ENCODE results near the gene LRP2. TPM values are rescaled to one million over a fixed set of nuclear protein-coding genes. Genes with fewer than 3 reads are reported as not detected.
"Not testable (repeated sequence)": the region's sequence is repeated elsewhere in the genome, so short reads cannot be mapped to it uniquely, and the experiment has no call there.

LRP2 gene
- total and polyA plus RNA-seq, 7 donors, result 0.02 TPM; not detected in 6

DNA sequence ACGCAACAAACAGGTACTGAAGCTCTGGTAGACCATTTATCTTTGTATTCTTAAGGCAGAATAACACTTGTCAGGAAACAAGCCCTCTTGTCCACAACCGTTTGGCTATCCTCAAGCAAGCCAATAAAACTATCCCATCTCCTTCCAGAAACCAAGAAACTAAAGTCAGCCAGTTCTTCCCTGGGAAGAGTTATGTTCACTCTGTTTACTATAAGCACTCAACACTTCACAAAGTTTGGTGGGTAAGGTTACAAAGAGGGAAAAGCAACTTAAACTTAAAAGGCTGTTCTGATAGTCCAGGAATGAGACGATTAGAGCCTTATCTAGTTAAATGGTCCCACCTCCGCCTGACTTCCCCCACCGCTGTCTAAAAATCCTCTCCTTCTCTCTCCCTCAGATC, 25.6 kb downstream of the LRP2 start:
- Histone ChIP-seq H3K27ac (no peak overlapping the region), H3K27me3 (ENCODE audit: insufficient read depth in 3 of 3, low read length in 2 of 3) (peaks cover 0 to 7% (median 2%) of the 10 kb centered on the region in 3 donors), H3K36me3 (ENCODE audit: insufficient read depth in 1 of 2, low read depth in 1 of 2) (no peaks in the 10 kb centered on the region), H3K9me3 (no peaks in the 10 kb centered on the region), H3K4me1 (no peaks in the 10 kb centered on the region), H3K4me3 (no peak overlapping the region)
- 47 to 48% (median 48%) methylated on average over 5 of the region's 5 CpGs for WGBS, 3 donors
- ATAC-seq (no peak), DNase-seq (no peak)
- TF ChIP-seq CTCF (IDR thresholded peaks at IDR 0.05), result no peak
- intact Hi-C loops (cut with DNase I), result no loop called here

- DNase-seq, result no peak
- Histone ChIP-seq H3K9me3 (no peaks in the 10 kb centered on the region), H3K4me3 (no peak overlapping the region), H3K36me3 (ENCODE audit: insufficient read depth in 1 of 2, low read depth in 1 of 2) (no peaks in the 10 kb centered on the region), H3K4me1 (no peaks in the 10 kb centered on the region), H3K27me3 (ENCODE audit: insufficient read depth in 3 of 3, low read length in 2 of 3) (peaks cover 0 to 3% (median 0%) of the 10 kb centered on the region in 3 donors), H3K27ac (no peak overlapping the region)
- 57 to 62% (median 58%) methylated on average over 6 of the region's 6 CpGs for WGBS, 3 donors
- intact Hi-C loops (cut with DNase I), result no loop called here
- TF ChIP-seq CTCF (IDR thresholded peaks at IDR 0.05), result no peak
- no peak for ATAC-seq
These were observed 31.7 kb downstream of the LRP2 start for GRCh38 chr2:169330555-169331198.

GRCh38 chr2:169329688-169330554, 32.4 kb downstream of the LRP2 start:
- H3K27ac ChIP-seq, result no peak overlapping the region
- 69 to 77% (median 73%) methylated on average over 8 of the region's 8 CpGs for WGBS, 3 donors
- no peak overlapping the region for H3K4me3 ChIP-seq
- no peaks in the 10 kb centered on the region for H3K4me1 ChIP-seq
- peaks cover 0 to 3% (median 0%) of the 10 kb centered on the region in 3 donors for H3K27me3 ChIP-seq (ENCODE audit: insufficient read depth in 3 of 3, low read length in 2 of 3)
- no peak for DNase-seq
- TF ChIP-seq CTCF (IDR thresholded peaks at IDR 0.05), result no peak
- intact Hi-C loops (cut with DNase I), result no loop called here
- no peak for ATAC-seq
- no peaks in the 10 kb centered on the region for H3K36me3 ChIP-seq (ENCODE audit: insufficient read depth in 1 of 2, low read depth in 1 of 2)
- H3K9me3 ChIP-seq, result no peaks in the 10 kb centered on the region

DNA sequence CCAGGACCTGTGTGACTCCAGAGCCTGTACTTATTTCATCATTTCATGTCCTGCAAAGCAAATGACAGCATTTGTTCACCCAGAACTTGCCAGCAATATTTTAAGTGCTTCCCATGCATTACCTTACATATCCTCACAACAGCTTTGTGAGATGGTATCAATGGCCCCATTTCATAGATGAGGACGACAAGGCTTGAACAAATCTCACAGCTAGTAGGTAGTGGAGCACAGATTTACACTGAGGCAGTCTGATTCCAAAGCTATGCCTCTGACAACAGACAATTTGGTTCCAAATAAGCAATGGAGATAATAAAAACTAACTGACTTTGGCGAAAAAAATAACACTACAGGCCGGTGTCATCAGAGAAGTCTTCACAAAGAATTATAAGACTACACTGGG, 33.5 kb downstream of the LRP2 start:
- Histone ChIP-seq H3K27ac (no peak overlapping the region), H3K27me3 (ENCODE audit: insufficient read depth in 3 of 3, low read length in 2 of 3) (peaks cover 0 to 3% (median 0%) of the 10 kb centered on the region in 3 donors), H3K4me1 (no peaks in the 10 kb centered on the region), H3K4me3 (no peak overlapping the region), H3K36me3 (ENCODE audit: insufficient read depth in 1 of 2, low read depth in 1 of 2) (no peaks in the 10 kb centered on the region), H3K9me3 (no peaks in the 10 kb centered on the region)
- TF ChIP-seq CTCF (IDR thresholded peaks at IDR 0.05), result no peak
- 89 to 93% (median 90%) methylated on average over 3 of the region's 3 CpGs for WGBS, 3 donors
- intact Hi-C loops (cut with DNase I), result no loop called here
- ATAC-seq (no peak), DNase-seq (no peak)

- intact Hi-C loops (cut with DNase I); H3K36me3 ChIP-seq (ENCODE audit: insufficient read depth in 1 of 2, low read depth in 1 of 2); H3K4me3 ChIP-seq; H3K9me3 ChIP-seq; DNase-seq; H3K27ac ChIP-seq; H3K4me1 ChIP-seq; H3K27me3 ChIP-seq (ENCODE audit: insufficient read depth in 3 of 3, low read length in 2 of 3); ATAC-seq: not testable (repeated sequence)
- 96 to 98% (median 96%) methylated on average over 10 to 25 of the region's 33 CpGs for WGBS, 3 donors
These were observed 34.5 kb downstream of the LRP2 start for GRCh38 chr2:169327837-169328236.

GRCh38 chr2:169325886-169326285, 36.4 kb downstream of the LRP2 start:
- H3K27me3 ChIP-seq (ENCODE audit: insufficient read depth in 3 of 3, low read length in 2 of 3); H3K4me3 ChIP-seq; ATAC-seq; H3K4me1 ChIP-seq; intact Hi-C loops (cut with DNase I); H3K9me3 ChIP-seq; DNase-seq; H3K27ac ChIP-seq; H3K36me3 ChIP-seq (ENCODE audit: insufficient read depth in 1 of 2, low read depth in 1 of 2): not testable (repeated sequence)
- no CpG with 5 or more reads among the region's 4 CpGs for WGBS, 3 donors
